Karpas-422 (cell line): ENCODE results near the gene SDHB. TPM values are rescaled to one million over a fixed set of nuclear protein-coding genes. Genes with fewer than 3 reads are reported as not detected.

Source experiments
- DNase-seq: peaks from one replicate; pipeline ENCODE4 v3.0.0-alpha.2; 2015
- H2AFZ ChIP-seq: fragments of 200-600 bp; sonication (generic); 2 replicates; pipeline ENCODE4 v1.6.1; 2014; ENCODE audit warnings: antibody characterized with exemption, low read length, mixed read lengths
- H3K27ac ChIP-seq: fragments of 200-600 bp; sonication (generic); 2 replicates; pipeline ENCODE4 v1.5.1; 2014; ENCODE audit warnings: mild to moderate bottlenecking, low read length, moderate library complexity
- H3K27me3 ChIP-seq: fragments of 200-600 bp; sonication (generic); 2 replicates; pipeline ENCODE4 v1.6.1; 2014; ENCODE audit warnings: low read length, mixed read lengths
- H3K36me3 ChIP-seq: fragments of 200-600 bp; sonication (generic); 2 replicates; pipeline ENCODE4 v1.6.1; 2014; ENCODE audit warnings: low read length, mixed read lengths; ENCODE audit not compliant: insufficient read depth
- H3K4me1 ChIP-seq: fragments of 200-600 bp; sonication (generic); 2 replicates; pipeline ENCODE4 v1.6.1; 2014; ENCODE audit warnings: mild to moderate bottlenecking, low read length, mixed read lengths
- H3K4me2 ChIP-seq: fragments of 200-600 bp; sonication (generic); 2 replicates; pipeline ENCODE4 v1.6.1; 2014; ENCODE audit warnings: low read length, low read depth, mild to moderate bottlenecking; ENCODE audit not compliant: poor library complexity, severe bottlenecking
- H3K4me3 ChIP-seq: fragments of 200-600 bp; sonication (generic); 2 replicates; pipeline ENCODE4 v1.5.1; 2014; ENCODE audit warnings: mild to moderate bottlenecking, antibody characterized with exemption, low read length, mixed read lengths
- H3K79me2 ChIP-seq: fragments of 200-600 bp; sonication (generic); 2 replicates; pipeline ENCODE4 v1.6.1; 2014; ENCODE audit warnings: mild to moderate bottlenecking, low read length, mixed read lengths
- H3K9ac ChIP-seq: fragments of 200-600 bp; sonication (generic); 2 replicates; pipeline ENCODE4 v1.6.0; 2014; ENCODE audit warnings: low read length
- H3K9me2 ChIP-seq: fragments of 200-600 bp; sonication (generic), shearing (Covaris generic); replicated peaks from 2 replicates; pipeline ENCODE4 v1.6.0; 2014; ENCODE audit warnings: mild to moderate bottlenecking, low read length, moderate library complexity; ENCODE audit not compliant: insufficient read depth
- H3K9me3 ChIP-seq: fragments of 300-700, 200-600 bp; sonication (generic); 2 replicates; pipeline ENCODE4 v1.6.1; 2014; ENCODE audit warnings: low read length, mixed read lengths
- H4K20me1 ChIP-seq: fragments of 200-600 bp; sonication (generic); 2 replicates; pipeline ENCODE4 v1.6.1; 2014; ENCODE audit warnings: mild to moderate bottlenecking, antibody characterized with exemption, low read length, low read depth; ENCODE audit not compliant: insufficient read depth
- total RNA-seq: library from RNA; depleted of rRNA; stranded (reverse); fragments of >200 nt; shearing (Covaris generic); gene quantifications from 2 replicates; pipeline ENCODE4 v1.2.3, GENCODE V29; 2014; ENCODE audit warnings: low replicate concordance

The SDHB gene
- total RNA-seq, 1 experiment from 2014 or later, result 157 TPM

GRCh38 chr1:17032741-17033140 is 21.1 kb downstream of the SDHB start:
- Histone ChIP-seq H3K9me2 (no peaks in the 10 kb centered on the region), H3K4me1 (no peaks in the 10 kb centered on the region), H4K20me1 (peaks cover 6% of the 10 kb centered on the region; the same call in 1 of the 2 replicates), H3K79me2 (peaks cover 37% of the 10 kb centered on the region), H3K27me3 (no peaks in the 10 kb centered on the region), H3K4me2 (no peak overlapping the region), H3K9me3 (no peaks in the 10 kb centered on the region), H2AFZ (no peak overlapping the region), H3K4me3 (no peak overlapping the region), H3K27ac (no peak overlapping the region), H3K36me3 (peaks cover 31% of the 10 kb centered on the region; the same call in 1 of the 2 replicates), H3K9ac (no peak overlapping the region)
- no peak for DNase-seq

- H3K36me3 ChIP-seq, result peaks cover 31% of the 10 kb centered on the region; the same call in 1 of the 2 replicates
Observed at GRCh38 chr1:17031436-17031835, 22.4 kb downstream of the SDHB start.

GRCh38 chr1:17030206-17030605 is 23.6 kb downstream of the SDHB start:
- no peak for DNase-seq
- Histone ChIP-seq H3K9ac (no peak overlapping the region), H2AFZ (no peak overlapping the region), H3K36me3 (peaks cover 37% of the 10 kb centered on the region; the same call in 1 of the 2 replicates), H3K9me2 (no peaks in the 10 kb centered on the region), H3K4me3 (no peak overlapping the region), H3K27me3 (no peaks in the 10 kb centered on the region), H4K20me1 (peaks cover 6% of the 10 kb centered on the region; the same call in 1 of the 2 replicates), H3K79me2 (peaks cover 22% of the 10 kb centered on the region), H3K9me3 (no peaks in the 10 kb centered on the region), H3K27ac (no peak overlapping the region), H3K4me1 (no peaks in the 10 kb centered on the region), H3K4me2 (no peak overlapping the region)

More at GRCh38 chr1:17031436-17031835, 22.4 kb downstream of the SDHB start:
- Histone ChIP-seq H3K4me2 (no peak overlapping the region), H2AFZ (no peak overlapping the region), H3K9me2 (no peaks in the 10 kb centered on the region), H3K27me3 (no peaks in the 10 kb centered on the region), H3K4me3 (no peak overlapping the region), H3K79me2 (peaks cover 31% of the 10 kb centered on the region), H3K27ac (no peak overlapping the region), H3K9ac (no peak overlapping the region), H3K9me3 (no peaks in the 10 kb centered on the region), H3K4me1 (no peaks in the 10 kb centered on the region), H4K20me1 (peaks cover 6% of the 10 kb centered on the region; the same call in 1 of the 2 replicates)
- no peak for DNase-seq

GRCh38 chr1:17028662-17029188 is 25.1 kb downstream of the SDHB start:
- no peaks in the 10 kb centered on the region for H3K27me3 ChIP-seq
- H3K9me3 ChIP-seq, result no peaks in the 10 kb centered on the region
- no peak overlapping the region for H2AFZ ChIP-seq
- no peak overlapping the region for H3K4me3 ChIP-seq
- H4K20me1 ChIP-seq, result peaks cover 4% of the 10 kb centered on the region; the same call in 1 of the 2 replicates
- no peaks in the 10 kb centered on the region for H3K4me1 ChIP-seq
- H3K79me2 ChIP-seq, result peaks cover 11% of the 10 kb centered on the region
- H3K27ac ChIP-seq, result no peak overlapping the region
- no peak overlapping the region for H3K9ac ChIP-seq
- H3K9me2 ChIP-seq, result no peaks in the 10 kb centered on the region
- DNase-seq, result no peak
- H3K4me2 ChIP-seq, result no peak overlapping the region
- H3K36me3 ChIP-seq, result peaks cover 40% of the 10 kb centered on the region

- Histone ChIP-seq H3K4me3 (no peak overlapping the region), H3K9me3 (no peaks in the 10 kb centered on the region), H3K27me3 (no peaks in the 10 kb centered on the region), H3K36me3 (peaks cover 41% of the 10 kb centered on the region), H3K79me2 (peaks cover 5% of the 10 kb centered on the region), H3K27ac (no peak overlapping the region), H3K4me2 (no peak overlapping the region), H3K9ac (no peak overlapping the region), H3K9me2 (no peaks in the 10 kb centered on the region), H2AFZ (no peak overlapping the region), H3K4me1 (no peaks in the 10 kb centered on the region), H4K20me1 (no peaks in the 10 kb centered on the region)
- DNase-seq, result no peak
Observed at GRCh38 chr1:17027900-17028299, 25.9 kb downstream of the SDHB start.

- Histone ChIP-seq H3K36me3 (peaks cover 43% of the 10 kb centered on the region), H3K4me1 (no peaks in the 10 kb centered on the region), H3K9me2 (no peaks in the 10 kb centered on the region), H3K79me2 (peaks cover 4% of the 10 kb centered on the region; the same call in 1 of the 2 replicates), H3K27me3 (no peaks in the 10 kb centered on the region), H3K4me3 (no peak overlapping the region), H2AFZ (no peak overlapping the region), H3K27ac (no peak overlapping the region), H3K9me3 (no peaks in the 10 kb centered on the region), H4K20me1 (no peaks in the 10 kb centered on the region), H3K4me2 (no peak overlapping the region), H3K9ac (no peak overlapping the region)
- DNase-seq, result no peak
Observed at GRCh38 chr1:17027403-17027802, 26.4 kb downstream of the SDHB start.

GRCh38 chr1:17024721-17025120 is 29.1 kb downstream of the SDHB start:
- H3K4me3 ChIP-seq, result no peak overlapping the region
- H3K27ac ChIP-seq, result no peak overlapping the region

GRCh38 chr1:17023573-17023972 is 30.3 kb downstream of the SDHB start:
- no peak overlapping the region for H2AFZ ChIP-seq
- no peak overlapping the region for H3K4me3 ChIP-seq
- no peak overlapping the region for H3K27ac ChIP-seq
- no peaks in the 10 kb centered on the region for H3K27me3 ChIP-seq
- no peak overlapping the region for H3K9ac ChIP-seq
- no peaks in the 10 kb centered on the region for H3K4me1 ChIP-seq
- H3K36me3 ChIP-seq, result peaks cover 60% of the 10 kb centered on the region
- H3K9me2 ChIP-seq, result no peaks in the 10 kb centered on the region
- no peaks in the 10 kb centered on the region; the same call in 1 of the 2 replicates for H4K20me1 ChIP-seq
- H3K79me2 ChIP-seq, result no peaks in the 10 kb centered on the region
- no peak for DNase-seq
- H3K4me2 ChIP-seq, result no peak overlapping the region
- H3K9me3 ChIP-seq, result no peaks in the 10 kb centered on the region

More at GRCh38 chr1:17024721-17025120, 29.1 kb downstream of the SDHB start:
- no peaks in the 10 kb centered on the region for H3K9me3 ChIP-seq
- H3K9ac ChIP-seq, result no peak overlapping the region
- H3K27me3 ChIP-seq, result no peaks in the 10 kb centered on the region
- no peaks in the 10 kb centered on the region; the same call in 1 of the 2 replicates for H4K20me1 ChIP-seq
- no peak for DNase-seq
- H3K79me2 ChIP-seq, result no peaks in the 10 kb centered on the region
- H2AFZ ChIP-seq, result no peak overlapping the region
- H3K36me3 ChIP-seq, result peaks cover 59% of the 10 kb centered on the region
- H3K4me2 ChIP-seq, result no peak overlapping the region
- no peaks in the 10 kb centered on the region for H3K9me2 ChIP-seq
- H3K4me1 ChIP-seq, result no peaks in the 10 kb centered on the region
